Psoas muscle (tissue), 8 donors: ENCODE measurements around the gene OCA2. TPM values are rescaled to one million over a fixed set of nuclear protein-coding genes. Genes with fewer than 3 reads are reported as not detected.

Experiments
- ATAC-seq, 4 donors: fragments of 200-7000 bp; cut with Tn5 transposase; one replicate each; pipeline ENCODE4 v1.9.1; 2020; ENCODE audit warnings: moderate library complexity in 3 of 4, mild to moderate bottlenecking in 2 of 4
- DNase-seq, 2 donors: peaks; one replicate each; pipeline ENCODE4 v3.0.0-alpha.2; 2020
- H3K27ac ChIP-seq: fragments of 200-600 bp; one replicate; pipeline ENCODE4 v1.8.0; 2022
- H3K27me3 ChIP-seq, 3 donors: fragments of 200-600 bp in 1 of 3; one replicate each; pipeline versions ENCODE4 v1.6.1 to v1.8.0; 2013 to 2022; ENCODE audit warnings: low read length in 2 of 3, mild to moderate bottlenecking in 2 of 3, moderate library complexity in 1 of 3; ENCODE audit not compliant: insufficient read depth in 3 of 3
- H3K36me3 ChIP-seq, 2 donors: fragments of 200-600 bp in 1 of 2; one replicate each; pipeline versions ENCODE4 v1.6.1 to v1.8.0; 2013 to 2022; ENCODE audit warnings: low read depth in 1 of 2, mild to moderate bottlenecking in 1 of 2, moderate library complexity in 1 of 2; ENCODE audit not compliant: insufficient read depth in 1 of 2
- H3K4me1 ChIP-seq: fragments of 200-600 bp; one replicate; pipeline ENCODE4 v1.8.0; 2022
- H3K4me3 ChIP-seq: fragments of 200-600 bp; one replicate; pipeline ENCODE4 v1.8.0; 2022; ENCODE audit warnings: mild to moderate bottlenecking
- H3K9me3 ChIP-seq: fragments of 200-600 bp; one replicate; pipeline ENCODE4 v1.8.0; 2022
- CTCF ChIP-seq: fragments of 200-600 bp; IDR thresholded peaks from one replicate; pipeline ENCODE4 v1.8.0; 2022; ENCODE audit warnings: antibody characterized with exemption
- WGBS, 3 donors: extraction: QIAGEN DNeasy Blood & Tissue Kit; methylation state at CpG; one replicate each; pipeline versions ENCODE4 v1.1.6 to v1.1.7; 2013; 5-methylcytosine and 5-hydroxymethylcytosine counted together
- intact Hi-C, 2 donors: fragments of 100-400 bp; cut with DNase I; formaldehyde crosslinking; loops; one replicate each; pipeline versions ENCODE4 v1.11.0 to v1.14.2; 2022
- polyA plus RNA-seq, 3 donors: library from polyadenylated mRNA; stranded (reverse); fragments of 200-250 nt; gene quantifications; one replicate each; pipeline ENCODE4 v1.2.3, GENCODE V29; 2013
- total RNA-seq, 4 donors: library from RNA; stranded (reverse); fragmentation: NEBNext Ultra II Directional in 2 of 4; extraction: Animal tissue kit (Norgen Biotek cat#: 25700) in 2 of 4; gene quantifications; one replicate each; pipeline versions ENCODE4 v1.2.1 to v1.2.4, GENCODE V29; 2021 to 2023
- donor health status: healthy with polysubstance abuse.
- donor health status: DM: no; HTN: no; CAD: no; lungs with moderate emphysema.
- donor health status: Bipolar disorder and iron deficiency.
- donor health status: healthy.
- donor health status: DM: yes; HTN: yes; CAD: no.
- donor health status: DM: no; HTN: no; CAD: no.
- donor health status: DM: no; HTN: no; CAD: no.
- donor health status: DM: yes; HTN: yes; CAD: no.

OCA2 gene
- total and polyA plus RNA-seq, 7 donors: 0.03 to 0.52 (median 0.17) TPM; not detected in 2

- no peak for TF ChIP-seq CTCF
- no peaks in the 10 kb centered on the region for H3K36me3 ChIP-seq
- H3K4me3 ChIP-seq: no peak overlapping the region
- DNase-seq: no peak
- intact Hi-C loops: no loop called here
- no peaks in the 10 kb centered on the region for H3K27me3 ChIP-seq
- WGBS, 3 donors: 80 to 85% (median 84%) methylated on average over 3 of the region's 3 CpGs
- no peak overlapping the region for H3K27ac ChIP-seq
- H3K4me1 ChIP-seq: no peaks in the 10 kb centered on the region
- H3K9me3 ChIP-seq: no peaks in the 10 kb centered on the region
- ATAC-seq: no peak
Observed at GRCh38 chr15:27912283-27912682, 186.8 kb downstream of the OCA2 start.

DNA sequence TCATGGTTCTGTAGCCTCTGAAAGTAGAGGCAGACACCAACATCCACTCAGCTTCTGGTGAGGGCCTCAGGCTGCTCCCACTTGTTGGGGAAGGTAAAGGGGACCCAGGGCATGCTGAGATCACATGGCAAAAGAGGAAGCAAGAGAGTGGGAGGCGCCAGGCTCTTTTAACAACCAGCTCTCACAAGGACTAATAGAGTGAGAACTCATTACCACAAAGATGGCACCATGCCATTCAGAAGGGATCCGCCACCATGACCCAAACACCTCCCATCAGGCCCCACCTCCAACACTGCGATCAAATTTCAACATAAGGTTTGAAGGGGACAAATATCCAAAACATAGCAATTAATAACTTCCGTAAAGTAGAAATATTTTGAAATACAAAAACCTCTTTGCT, 192.3 kb downstream of the OCA2 start:
- no peaks in the 10 kb centered on the region for H3K27me3 ChIP-seq
- intact Hi-C loops: no loop called here
- no peak overlapping the region for H3K27ac ChIP-seq
- 53 to 77% (median 54%) methylated on average over 4 of the region's 4 CpGs for WGBS, 3 donors
- no peaks in the 10 kb centered on the region for H3K36me3 ChIP-seq
- DNase-seq: no peak
- no peaks in the 10 kb centered on the region for H3K4me1 ChIP-seq
- no peak overlapping the region for H3K4me3 ChIP-seq
- TF ChIP-seq CTCF: no peak
- ATAC-seq: no peak
- H3K9me3 ChIP-seq: no peaks in the 10 kb centered on the region

DNA sequence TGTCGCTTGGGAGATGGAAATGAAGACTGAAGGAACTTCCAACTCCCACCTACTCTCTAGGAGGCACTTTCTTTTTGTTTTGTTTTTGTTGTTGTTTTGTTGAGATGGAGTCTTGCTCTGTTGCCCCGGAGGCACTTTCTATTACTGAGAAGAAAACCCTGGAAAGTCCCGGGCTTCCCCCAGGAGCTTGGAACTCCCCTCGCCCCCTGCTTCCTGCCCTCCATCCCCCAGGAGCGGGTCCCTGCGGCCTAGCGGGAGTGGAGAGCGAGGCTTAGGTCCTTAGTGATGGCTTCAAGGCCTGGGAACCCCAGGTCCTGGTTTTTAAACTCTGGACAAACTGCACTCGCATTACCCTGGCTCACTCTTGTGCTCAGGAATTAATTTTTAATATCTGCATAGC, 195.7 kb downstream of the OCA2 start:
- H3K9me3 ChIP-seq: no peaks in the 10 kb centered on the region

GRCh38 chr15:27902680-27903385, 196.3 kb downstream of the OCA2 start:
- no peak for TF ChIP-seq CTCF
- 69 to 82% (median 73%) methylated on average over 40 to 43 of the region's 43 CpGs for WGBS, 3 donors
- DNase-seq (no peak), ATAC-seq (no peak)
- no peak overlapping the region for H3K4me3 ChIP-seq
- no peaks in the 10 kb centered on the region for H3K36me3 ChIP-seq
- H3K4me1 ChIP-seq: no peaks in the 10 kb centered on the region
- intact Hi-C loops: no loop called here
- H3K27ac ChIP-seq: no peak overlapping the region
- H3K27me3 ChIP-seq: no peaks in the 10 kb centered on the region
- H3K9me3 ChIP-seq: no peaks in the 10 kb centered on the region

More for the DNA sequence above, 195.7 kb downstream of the OCA2 start:
- no peak overlapping the region for H3K27ac ChIP-seq
- H3K36me3 ChIP-seq: no peaks in the 10 kb centered on the region
- ATAC-seq: no peak
- no peak for DNase-seq
- no peaks in the 10 kb centered on the region for H3K27me3 ChIP-seq
- intact Hi-C loops: no loop called here
- 82 to 87% (median 85%) methylated on average over 9 of the region's 9 CpGs for WGBS, 3 donors
- no peaks in the 10 kb centered on the region for H3K4me1 ChIP-seq
- no peak for TF ChIP-seq CTCF
- H3K4me3 ChIP-seq: no peak overlapping the region
